ENCODE measurements around the gene NOS1AP.

Gene NOS1AP

DNA sequence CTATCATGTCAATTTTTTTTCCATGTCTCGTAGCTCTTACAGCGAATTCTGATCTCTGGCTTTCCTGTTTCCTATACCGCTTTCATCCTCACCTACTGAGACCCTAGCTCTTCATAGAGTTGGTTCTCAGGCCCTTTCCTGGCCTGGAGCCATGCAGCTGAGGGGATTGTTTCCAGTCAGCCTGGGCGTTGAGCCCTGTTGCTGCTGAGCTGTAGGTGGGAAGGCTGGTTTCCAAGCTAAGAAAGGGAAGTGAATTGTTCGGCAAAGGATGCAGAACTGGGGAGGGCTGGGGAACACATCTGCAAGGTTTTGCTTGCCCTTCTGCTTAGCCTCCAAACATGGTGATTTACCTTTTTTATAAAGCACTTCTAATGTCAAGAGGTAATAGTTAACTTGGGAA lies 265.6 kb downstream of the NOS1AP start:
- no peaks in the 10 kb centered on the region for H3K4me1 ChIP-seq (ENCODE audit: control insufficient read depth, low read depth, low read length)
- no peak overlapping the region for H2BK15ac ChIP-seq (replicated peaks; ENCODE audit: low read depth)
- no peak overlapping the region for H4K5ac ChIP-seq (ENCODE audit: low read length)
- no peaks in the 10 kb centered on the region for H3K79me2 ChIP-seq (ENCODE audit: control insufficient read depth, insufficient read depth, low read length)
- H3K27ac ChIP-seq (ENCODE audit: low read depth, low read length) = no peak overlapping the region
- no peak overlapping the region for H3K9ac ChIP-seq (ENCODE audit: low read length)
- H3K23ac ChIP-seq (ENCODE audit: low read length) = no peak overlapping the region
- no peak overlapping the region for H3K4ac ChIP-seq (ENCODE audit: low read depth, low read length)
- no peak for DNase-seq
- no peak overlapping the region for H3K18ac ChIP-seq (ENCODE audit: low read length)
- no peak overlapping the region for H3K56ac ChIP-seq (ENCODE audit: low read length)
- H3K4me2 ChIP-seq (ENCODE audit: low read length) = no peak overlapping the region
- no peaks in the 10 kb centered on the region for H3K79me1 ChIP-seq (ENCODE audit: low read length)
- H2BK120ac ChIP-seq (ENCODE audit: low read depth, low read length) = no peak overlapping the region
- no peak overlapping the region for H2BK5ac ChIP-seq (ENCODE audit: low read length)
- H3K36me3 ChIP-seq (ENCODE audit: control insufficient read depth, insufficient read depth, low read length) = no peaks in the 10 kb centered on the region
- no peak overlapping the region for H3K4me3 ChIP-seq (ENCODE audit: low read length)
- WGBS (ENCODE audit: extremely low coverage, insufficient coverage, low lambda C conversion rate) = no CpG with 5 or more reads among the region's 5 CpGs
- H3K27me3 ChIP-seq (ENCODE audit: insufficient read depth, low read length, poor library complexity) = no peaks in the 10 kb centered on the region
- H4K8ac ChIP-seq (ENCODE audit: low read depth, low read length) = no peak overlapping the region
- H2AK5ac ChIP-seq (ENCODE audit: low read length) = no peak overlapping the region

GRCh38 chr1:162336621-162337285 lies 267.3 kb downstream of the NOS1AP start:
- no peaks in the 10 kb centered on the region for H3K79me2 ChIP-seq (ENCODE audit: control insufficient read depth, insufficient read depth, low read length)
- no peak overlapping the region for H3K56ac ChIP-seq (ENCODE audit: low read length)
- H3K4me3 ChIP-seq (ENCODE audit: low read length) = no peak overlapping the region
- H3K4me1 ChIP-seq (ENCODE audit: control insufficient read depth, low read depth, low read length) = no peaks in the 10 kb centered on the region
- H2BK120ac ChIP-seq (ENCODE audit: low read depth, low read length) = no peak overlapping the region
- no peaks in the 10 kb centered on the region for H3K79me1 ChIP-seq (ENCODE audit: low read length)
- H3K27me3 ChIP-seq (ENCODE audit: insufficient read depth, low read length, poor library complexity) = no peaks in the 10 kb centered on the region
- H3K4me2 ChIP-seq (ENCODE audit: low read length) = no peak overlapping the region
- DNase-seq = no peak
- no peak overlapping the region for H3K23ac ChIP-seq (ENCODE audit: low read length)
- H4K5ac ChIP-seq (ENCODE audit: low read length) = no peak overlapping the region
- no peak overlapping the region for H3K27ac ChIP-seq (ENCODE audit: low read depth, low read length)
- H3K36me3 ChIP-seq (ENCODE audit: control insufficient read depth, insufficient read depth, low read length) = no peaks in the 10 kb centered on the region
- H3K9ac ChIP-seq (ENCODE audit: low read length) = no peak overlapping the region
- no peak overlapping the region for H2BK15ac ChIP-seq (replicated peaks; ENCODE audit: low read depth)
- H3K18ac ChIP-seq (ENCODE audit: low read length) = no peak overlapping the region
- no CpG with 5 or more reads among the region's 7 CpGs for WGBS (ENCODE audit: extremely low coverage, insufficient coverage, low lambda C conversion rate)
- no peak overlapping the region for H2BK5ac ChIP-seq (ENCODE audit: low read length)
- no peak overlapping the region for H4K8ac ChIP-seq (ENCODE audit: low read depth, low read length)
- H3K4ac ChIP-seq (ENCODE audit: low read depth, low read length) = no peak overlapping the region
- H2AK5ac ChIP-seq (ENCODE audit: low read length) = no peak overlapping the region

DNA sequence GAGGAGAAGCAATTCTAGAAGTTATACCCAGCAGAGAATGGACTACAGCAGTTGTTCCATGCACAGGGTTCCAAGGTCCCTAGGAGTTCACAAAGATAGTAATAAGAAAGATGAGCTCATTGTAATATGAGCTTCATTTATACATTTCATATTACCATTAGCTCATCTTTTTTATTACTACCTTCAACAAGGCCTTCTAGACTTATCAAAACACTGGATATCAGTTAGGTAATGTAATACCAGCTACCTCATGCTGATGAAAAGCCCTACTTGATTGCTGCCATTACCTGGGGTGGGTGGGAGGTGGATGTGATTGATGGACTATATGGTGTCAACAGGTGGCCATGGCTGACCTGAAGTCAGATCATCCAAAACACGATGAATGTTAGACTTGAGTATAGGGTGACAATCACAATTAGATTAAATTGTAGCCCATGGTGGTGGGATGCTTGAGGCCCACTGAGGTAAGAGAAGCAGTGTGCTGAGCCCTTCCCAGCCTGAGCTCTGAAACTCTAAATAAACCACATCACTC lies 273.0 kb downstream of the NOS1AP start:
- H3K9ac ChIP-seq (ENCODE audit: low read length) = no peak overlapping the region
- no peak overlapping the region for H3K4me2 ChIP-seq (ENCODE audit: low read length)
- no peak overlapping the region for H3K23ac ChIP-seq (ENCODE audit: low read length)
- no peak overlapping the region for H3K4me3 ChIP-seq (ENCODE audit: low read length)
- no peak overlapping the region for H3K18ac ChIP-seq (ENCODE audit: low read length)
- H3K27me3 ChIP-seq (ENCODE audit: insufficient read depth, low read length, poor library complexity) = no peaks in the 10 kb centered on the region
- no peak overlapping the region for H3K56ac ChIP-seq (ENCODE audit: low read length)
- H4K5ac ChIP-seq (ENCODE audit: low read length) = no peak overlapping the region
- no peak for DNase-seq
- no peak overlapping the region for H2AK5ac ChIP-seq (ENCODE audit: low read length)
- no CpG with 5 or more reads among the region's 1 CpG for WGBS (ENCODE audit: extremely low coverage, insufficient coverage, low lambda C conversion rate)
- H3K4me1 ChIP-seq (ENCODE audit: control insufficient read depth, low read depth, low read length) = no peaks in the 10 kb centered on the region
- no peak overlapping the region for H2BK120ac ChIP-seq (ENCODE audit: low read depth, low read length)
- no peak overlapping the region for H2BK15ac ChIP-seq (replicated peaks; ENCODE audit: low read depth)
- H3K79me1 ChIP-seq (ENCODE audit: low read length) = no peaks in the 10 kb centered on the region
- H3K79me2 ChIP-seq (ENCODE audit: control insufficient read depth, insufficient read depth, low read length) = no peaks in the 10 kb centered on the region
- no peak overlapping the region for H4K8ac ChIP-seq (ENCODE audit: low read depth, low read length)
- no peak overlapping the region for H2BK5ac ChIP-seq (ENCODE audit: low read length)
- no peak overlapping the region for H3K4ac ChIP-seq (ENCODE audit: low read depth, low read length)
- H3K27ac ChIP-seq (ENCODE audit: low read depth, low read length) = no peak overlapping the region
- no peaks in the 10 kb centered on the region for H3K36me3 ChIP-seq (ENCODE audit: control insufficient read depth, insufficient read depth, low read length)

DNA sequence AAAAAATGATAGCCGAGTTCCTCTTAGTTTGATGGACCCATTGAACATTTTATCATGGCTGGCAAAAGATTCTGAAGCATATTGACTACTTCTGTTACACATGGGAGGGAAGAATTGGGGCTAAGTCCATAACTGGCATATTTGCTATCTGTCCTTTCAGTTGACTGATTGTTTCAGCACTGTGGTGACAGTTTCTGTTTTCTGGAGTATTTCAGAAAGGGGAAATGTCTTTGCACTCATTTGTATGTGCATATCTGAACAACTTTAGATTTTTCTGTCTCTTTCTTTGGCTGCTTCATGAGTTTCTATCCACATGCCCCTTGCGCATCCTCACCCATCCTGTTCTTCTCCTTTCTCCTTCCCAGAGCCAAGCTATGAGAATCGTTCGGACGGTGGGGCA lies 274.0 kb downstream of the NOS1AP start:
- DNase-seq = no peak
- Histone ChIP-seq H3K4me1 (ENCODE audit: control insufficient read depth, low read depth, low read length) (no peaks in the 10 kb centered on the region), H3K79me2 (ENCODE audit: control insufficient read depth, insufficient read depth, low read length) (no peaks in the 10 kb centered on the region), H2BK5ac (ENCODE audit: low read length) (no peak overlapping the region), H3K27me3 (ENCODE audit: insufficient read depth, low read length, poor library complexity) (no peaks in the 10 kb centered on the region), H3K18ac (ENCODE audit: low read length) (no peak overlapping the region), H3K4me3 (ENCODE audit: low read length) (no peak overlapping the region), H3K27ac (ENCODE audit: low read depth, low read length) (no peak overlapping the region), H4K8ac (ENCODE audit: low read depth, low read length) (no peak overlapping the region), H3K4ac (ENCODE audit: low read depth, low read length) (no peak overlapping the region), H3K56ac (ENCODE audit: low read length) (no peak overlapping the region), H2BK120ac (ENCODE audit: low read depth, low read length) (no peak overlapping the region), H3K79me1 (ENCODE audit: low read length) (no peaks in the 10 kb centered on the region), H3K23ac (ENCODE audit: low read length) (no peak overlapping the region), H2BK15ac (replicated peaks; ENCODE audit: low read depth) (no peak overlapping the region), H2AK5ac (ENCODE audit: low read length) (no peak overlapping the region), H3K36me3 (ENCODE audit: control insufficient read depth, insufficient read depth, low read length) (no peaks in the 10 kb centered on the region), H3K9ac (ENCODE audit: low read length) (no peak overlapping the region), H4K5ac (ENCODE audit: low read length) (no peak overlapping the region), H3K4me2 (ENCODE audit: low read length) (no peak overlapping the region)
- WGBS (ENCODE audit: extremely low coverage, insufficient coverage, low lambda C conversion rate) = no CpG with 5 or more reads among the region's 5 CpGs

- Histone ChIP-seq H4K5ac (ENCODE audit: low read length) (no peak overlapping the region), H3K4me2 (ENCODE audit: low read length) (no peak overlapping the region), H2AK5ac (ENCODE audit: low read length) (no peak overlapping the region), H3K27ac (ENCODE audit: low read depth, low read length) (no peak overlapping the region), H3K79me1 (ENCODE audit: low read length) (no peaks in the 10 kb centered on the region), H3K18ac (ENCODE audit: low read length) (no peak overlapping the region), H3K9ac (ENCODE audit: low read length) (no peak overlapping the region), H2BK15ac (replicated peaks; ENCODE audit: low read depth) (no peak overlapping the region), H3K36me3 (ENCODE audit: control insufficient read depth, insufficient read depth, low read length) (no peaks in the 10 kb centered on the region), H2BK5ac (ENCODE audit: low read length) (no peak overlapping the region), H3K23ac (ENCODE audit: low read length) (no peak overlapping the region), H3K27me3 (ENCODE audit: insufficient read depth, low read length, poor library complexity) (no peaks in the 10 kb centered on the region), H3K4me1 (ENCODE audit: control insufficient read depth, low read depth, low read length) (no peaks in the 10 kb centered on the region), H3K4me3 (ENCODE audit: low read length) (no peak overlapping the region), H3K56ac (ENCODE audit: low read length) (no peak overlapping the region), H4K8ac (ENCODE audit: low read depth, low read length) (no peak overlapping the region), H3K79me2 (ENCODE audit: control insufficient read depth, insufficient read depth, low read length) (no peaks in the 10 kb centered on the region), H2BK120ac (ENCODE audit: low read depth, low read length) (no peak overlapping the region), H3K4ac (ENCODE audit: low read depth, low read length) (no peak overlapping the region)
- no peak for DNase-seq
- no CpG with 5 or more reads among the region's 3 CpGs for WGBS (ENCODE audit: extremely low coverage, insufficient coverage, low lambda C conversion rate)
These were observed 277.8 kb downstream of the NOS1AP start for GRCh38 chr1:162347281-162347680.
